HTERT RPE-1 (cell line): ENCODE measurements around the gene TEKT5.
"Not testable (repeated sequence)": the region's sequence is repeated elsewhere in the genome, so short reads cannot be mapped to it uniquely, and the experiment has no call there.

Source experiments
- in situ Hi-C: fragments of 300-500 bp; cut with MboI; formaldehyde crosslinking; loops from 4 replicates; pipeline ENCODE4 v1.14.3; 2020; ENCODE audit warnings: low sequenced_read_pairs

The TEKT5 gene

GRCh38 chr16:10637337-10638037 lies 57.2 kb downstream of the TEKT5 start:
- in situ Hi-C loops = no loop called here

- in situ Hi-C loops = no loop called here
Measured at GRCh38 chr16:10635365-10636021, 59.2 kb downstream of the TEKT5 start.

DNA sequence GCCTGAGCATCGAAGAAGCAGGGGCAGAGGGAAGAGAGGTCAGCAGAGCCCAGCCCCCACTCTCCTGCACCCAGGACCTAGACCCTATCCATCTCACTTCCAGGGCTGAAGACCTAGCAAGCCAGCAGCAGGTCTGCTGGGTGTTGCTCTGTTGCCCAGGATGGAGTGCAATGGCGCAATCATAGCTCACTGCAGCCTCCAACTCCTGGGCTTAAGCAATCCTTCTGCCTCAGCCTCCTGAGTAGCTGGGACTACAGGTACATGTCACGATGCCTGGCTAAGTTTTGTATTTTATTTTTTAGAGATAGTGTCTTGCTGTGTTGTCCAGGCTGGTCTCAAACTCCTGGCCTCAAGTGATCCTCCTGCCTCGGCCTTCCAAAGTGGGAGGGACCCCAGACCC lies 61.3 kb downstream of the TEKT5 start:
- in situ Hi-C loops = not testable (repeated sequence)

DNA sequence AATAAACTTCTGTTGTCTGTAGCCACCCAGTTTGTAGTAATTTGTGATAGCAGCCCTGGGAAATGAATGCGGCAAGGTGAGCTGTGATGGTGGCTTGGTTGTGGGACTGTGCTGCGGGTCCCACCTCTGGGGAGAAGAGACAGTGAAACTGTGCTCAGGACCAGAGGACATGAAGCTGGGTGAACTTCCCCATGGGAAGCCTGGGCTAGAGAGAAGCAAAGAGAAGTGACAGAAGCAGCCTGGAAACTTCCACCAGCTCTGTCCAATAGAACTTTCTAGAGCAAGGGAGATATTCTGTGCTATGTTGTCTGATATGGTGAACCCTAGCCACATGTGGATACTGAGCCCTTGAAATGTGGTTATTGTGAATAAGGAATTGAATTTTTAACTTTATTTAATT lies 62.8 kb downstream of the TEKT5 start:
- in situ Hi-C loops = no loop called here

GRCh38 chr16:10629592-10629963 lies 65.2 kb downstream of the TEKT5 start:
- in situ Hi-C loops = no loop called here

DNA sequence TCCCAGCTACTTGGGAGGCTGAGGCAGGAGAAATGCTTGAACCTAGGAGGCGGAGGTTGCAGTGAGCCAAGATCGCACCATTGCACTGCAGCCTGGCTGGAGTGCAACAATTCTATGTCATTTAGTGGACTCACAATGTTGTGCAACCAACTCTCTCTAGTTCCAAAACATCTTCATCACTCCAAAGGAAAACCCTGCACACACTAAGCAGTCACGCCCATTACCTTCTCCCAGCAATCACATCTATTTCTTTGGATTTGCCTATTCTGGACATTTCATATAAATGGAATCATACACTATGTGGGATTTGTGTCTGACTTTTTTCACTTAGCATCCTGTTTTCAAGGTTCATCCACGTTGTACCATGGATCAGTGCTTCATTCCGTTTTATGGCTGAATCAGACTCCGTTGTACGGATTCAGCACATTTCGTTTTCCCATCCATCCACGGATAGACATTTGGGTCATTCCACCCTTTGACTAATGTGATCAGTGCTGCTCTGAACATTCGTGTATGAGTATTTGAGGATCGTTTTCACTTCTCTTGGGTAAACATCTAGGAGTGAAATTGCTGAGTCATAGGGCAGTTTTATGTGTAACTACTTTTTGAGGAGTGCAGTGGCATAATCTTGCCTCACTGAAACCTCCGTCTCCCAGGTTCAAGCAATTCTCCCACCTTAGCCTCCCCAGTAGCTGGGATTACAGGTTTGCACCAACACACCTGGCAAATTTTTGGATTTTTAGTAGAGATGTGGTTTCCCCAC lies 69.0 kb downstream of the TEKT5 start:
- in situ Hi-C loops = no loop called here

- in situ Hi-C loops = no loop called here
Measured at GRCh38 chr16:10624527-10624926, 70.2 kb downstream of the TEKT5 start.

DNA sequence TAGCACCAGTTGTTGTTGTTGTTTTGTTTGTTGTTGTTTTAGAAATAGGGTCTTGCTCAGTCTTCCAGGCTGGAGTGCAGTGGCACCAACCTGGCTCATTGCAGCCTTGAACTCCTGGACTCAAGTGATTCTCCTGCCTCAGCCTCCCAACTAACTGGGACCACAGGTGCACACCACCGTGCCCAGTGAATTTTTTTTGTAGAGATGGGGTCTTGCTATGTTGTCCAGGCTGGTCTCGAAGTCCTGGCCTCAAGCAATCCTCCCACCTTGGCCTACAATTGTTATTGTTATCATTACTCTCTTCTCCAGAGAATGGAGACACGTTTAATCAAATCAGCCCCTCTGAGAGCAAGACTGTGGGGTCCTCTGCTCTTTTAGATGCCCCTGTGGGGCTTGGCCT lies 71.7 kb downstream of the TEKT5 start:
- in situ Hi-C loops = no loop called here

- in situ Hi-C loops = no loop called here
Measured at GRCh38 chr16:10622036-10622921, 72.5 kb downstream of the TEKT5 start.

DNA sequence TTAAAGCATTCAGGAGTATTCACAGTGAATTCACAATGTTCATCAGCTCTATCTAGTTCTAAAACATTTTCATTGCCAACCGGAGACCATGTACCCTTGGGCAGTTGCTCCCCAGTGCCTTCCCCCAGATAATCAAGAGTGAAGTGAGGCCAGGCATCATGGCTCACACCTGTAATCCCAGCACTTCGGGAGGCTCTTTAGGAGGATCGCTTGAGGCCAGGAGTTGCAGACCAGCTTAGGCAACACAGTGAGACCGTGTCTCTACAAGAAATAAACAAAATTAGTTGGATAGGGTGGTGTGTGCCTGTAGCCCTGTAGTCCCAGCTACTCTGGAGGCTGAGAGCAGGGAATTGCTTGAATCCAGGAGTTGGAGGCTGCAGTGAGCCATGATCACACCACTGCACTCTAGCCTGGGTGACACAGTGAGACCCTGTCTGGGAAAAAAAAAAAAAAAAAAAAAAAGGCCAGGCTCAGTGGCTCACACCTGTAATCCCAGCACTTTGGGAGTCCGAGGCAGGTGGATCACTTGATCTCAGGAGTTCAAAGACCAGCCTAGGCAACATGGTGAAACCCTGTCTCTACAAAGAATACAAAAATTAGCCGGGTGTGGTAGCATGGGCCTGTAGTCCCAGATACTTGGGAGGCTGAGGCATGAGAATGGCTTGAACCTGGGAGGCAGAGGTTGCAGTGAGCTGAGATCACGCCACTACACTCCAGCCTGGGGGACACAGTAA lies 73.3 kb downstream of the TEKT5 start:
- in situ Hi-C loops = not testable (repeated sequence)

DNA sequence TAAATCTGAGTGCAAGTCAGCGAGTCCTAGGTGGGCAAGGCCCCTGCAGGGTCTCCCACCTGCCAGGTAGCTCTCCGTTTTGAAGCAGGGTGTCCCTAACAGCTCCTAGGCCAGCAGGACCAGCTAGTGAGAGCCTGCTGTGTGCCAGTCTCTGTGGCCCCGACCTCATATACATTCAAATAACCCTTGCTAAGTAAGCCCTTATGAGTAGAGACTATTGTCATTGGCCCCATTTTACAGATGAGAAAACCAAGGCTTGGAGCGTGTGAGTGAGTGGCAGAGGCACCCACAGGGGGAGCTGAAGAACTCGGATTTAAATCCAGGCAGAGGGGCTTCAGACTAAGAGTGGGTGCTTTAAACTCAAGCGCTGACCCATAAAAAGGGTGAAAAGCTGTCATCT lies 74.6 kb downstream of the TEKT5 start:
- in situ Hi-C loops = no loop called here

DNA sequence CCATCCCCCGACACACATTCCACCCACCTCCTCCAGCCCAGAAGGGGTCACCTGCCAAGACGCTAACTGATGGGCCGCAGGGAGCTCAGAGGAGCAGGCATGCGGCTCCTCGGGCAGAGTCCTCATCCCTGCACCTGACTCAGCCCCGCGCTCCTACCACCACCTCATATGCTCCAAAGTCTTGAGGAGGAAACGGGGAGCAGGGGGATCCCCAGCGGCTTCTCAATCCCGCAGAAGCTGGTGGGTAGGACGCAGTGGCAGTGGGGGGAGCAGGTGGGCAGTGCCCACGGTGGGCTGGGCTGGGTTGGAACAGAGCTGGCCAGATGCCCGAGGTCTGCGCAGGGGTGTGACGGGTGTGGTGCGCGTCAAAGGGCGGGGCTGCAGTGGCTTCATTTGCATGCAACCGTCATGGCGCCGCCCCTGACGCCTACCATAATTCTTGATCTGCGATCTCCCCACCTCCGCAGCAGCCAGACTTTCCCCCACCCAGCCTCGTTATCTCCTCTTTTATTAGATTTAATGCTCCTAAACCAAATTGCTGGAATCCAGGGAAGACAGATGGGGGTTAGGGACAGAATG lies 75.4 kb downstream of the TEKT5 start:
- in situ Hi-C loops = no loop called here

DNA sequence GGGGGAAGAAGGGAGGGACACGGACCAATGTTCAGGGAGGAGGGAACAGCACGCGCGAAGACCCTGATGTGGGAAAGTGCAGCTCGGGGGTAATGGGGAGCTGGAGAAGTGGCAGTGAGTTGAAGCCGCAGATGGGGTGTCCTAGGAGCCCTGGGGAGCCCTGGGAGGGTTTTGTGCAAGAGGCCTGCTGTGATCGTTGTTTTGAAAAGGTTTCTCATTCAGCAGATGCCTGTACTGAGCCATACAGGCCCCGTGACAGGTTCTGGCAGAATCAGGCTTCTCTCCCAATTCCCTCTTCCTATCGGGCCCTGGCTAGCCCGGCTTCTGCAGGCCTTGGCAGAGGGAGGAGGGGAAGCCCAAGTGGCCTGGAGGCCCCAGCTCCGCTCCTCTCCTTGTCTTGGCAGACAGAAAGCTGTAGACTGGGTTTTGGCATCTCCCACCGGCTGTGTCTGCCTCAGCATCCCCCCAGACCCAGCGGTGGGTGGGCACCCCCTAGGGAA lies 76.0 kb downstream of the TEKT5 start:
- in situ Hi-C loops = no loop called here

DNA sequence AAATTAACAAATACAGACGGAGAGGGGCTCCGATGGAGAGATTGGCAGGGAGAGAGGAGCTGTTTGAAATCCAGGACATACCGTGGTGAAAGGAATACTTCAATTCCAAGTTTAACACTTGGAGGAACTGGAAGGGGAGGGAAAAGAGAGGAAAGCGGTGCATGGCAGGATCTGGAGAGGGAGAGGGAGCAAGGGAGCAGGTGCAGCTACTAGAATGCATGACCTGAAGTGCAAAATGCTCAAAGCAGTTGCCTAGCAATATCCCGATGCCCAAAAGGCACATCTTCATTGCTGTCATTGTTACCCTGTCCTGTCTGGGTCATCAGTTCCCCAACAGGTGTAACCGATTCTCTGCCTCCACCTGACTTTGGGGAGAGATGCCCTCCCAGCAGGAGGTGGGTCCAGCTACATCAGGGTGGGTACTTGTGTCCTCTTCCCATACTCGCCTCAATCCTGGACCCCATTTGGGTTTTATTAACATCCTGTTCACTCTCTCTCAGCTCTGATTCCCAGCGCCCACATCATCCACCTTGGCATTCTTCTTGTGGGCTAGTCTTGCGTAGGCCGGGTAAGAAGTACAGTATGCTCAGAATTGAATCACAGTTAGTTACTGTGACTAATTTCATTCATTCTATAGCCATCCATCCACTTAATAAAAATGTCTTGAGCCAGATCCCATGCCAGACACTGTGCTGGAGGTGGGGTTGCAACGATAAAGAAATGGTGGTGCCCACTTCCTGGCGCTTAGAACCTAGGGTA lies 76.9 kb downstream of the TEKT5 start:
- in situ Hi-C loops = no loop called here

- in situ Hi-C loops = no loop called here
Measured at GRCh38 chr16:10616756-10617640, 77.7 kb downstream of the TEKT5 start.

DNA sequence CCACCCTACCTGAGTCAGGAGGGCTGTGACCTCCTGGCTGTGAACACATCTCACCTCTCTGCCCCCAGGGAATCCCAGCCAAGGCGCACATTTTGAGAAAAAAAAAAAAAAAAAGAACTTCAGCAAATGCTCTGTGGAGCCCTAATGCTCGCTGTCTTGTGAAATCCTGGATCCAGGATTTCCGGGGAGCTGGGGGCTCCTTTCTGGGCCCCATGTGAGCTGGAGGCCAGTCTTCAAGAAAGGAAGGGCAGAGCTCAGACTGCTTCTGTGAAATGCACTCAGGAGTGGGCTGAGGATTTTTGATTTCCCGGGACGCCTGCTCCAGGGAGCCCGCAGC lies 78.3 kb downstream of the TEKT5 start:
- in situ Hi-C loops = no loop called here

DNA sequence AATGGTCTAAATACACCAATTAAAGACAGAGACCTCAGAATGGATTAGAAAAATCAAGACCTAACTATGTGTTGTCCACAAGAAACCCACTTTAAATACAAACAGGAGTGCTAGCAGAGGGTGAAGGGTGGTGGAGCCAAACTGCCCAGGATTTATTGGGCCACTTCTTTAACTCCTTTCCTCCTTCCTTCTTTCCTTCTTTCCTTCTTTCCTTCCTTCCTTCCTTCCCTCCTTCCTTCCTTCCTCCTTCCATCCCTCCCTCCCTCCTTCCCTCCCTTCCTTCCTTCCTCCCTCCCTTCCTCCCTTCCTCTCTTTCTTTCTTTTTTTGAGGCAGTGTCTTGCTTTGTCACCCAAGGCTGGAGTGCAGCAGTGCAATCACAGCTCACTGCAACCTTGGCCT lies 80.0 kb downstream of the TEKT5 start:
- in situ Hi-C loops = no loop called here

DNA sequence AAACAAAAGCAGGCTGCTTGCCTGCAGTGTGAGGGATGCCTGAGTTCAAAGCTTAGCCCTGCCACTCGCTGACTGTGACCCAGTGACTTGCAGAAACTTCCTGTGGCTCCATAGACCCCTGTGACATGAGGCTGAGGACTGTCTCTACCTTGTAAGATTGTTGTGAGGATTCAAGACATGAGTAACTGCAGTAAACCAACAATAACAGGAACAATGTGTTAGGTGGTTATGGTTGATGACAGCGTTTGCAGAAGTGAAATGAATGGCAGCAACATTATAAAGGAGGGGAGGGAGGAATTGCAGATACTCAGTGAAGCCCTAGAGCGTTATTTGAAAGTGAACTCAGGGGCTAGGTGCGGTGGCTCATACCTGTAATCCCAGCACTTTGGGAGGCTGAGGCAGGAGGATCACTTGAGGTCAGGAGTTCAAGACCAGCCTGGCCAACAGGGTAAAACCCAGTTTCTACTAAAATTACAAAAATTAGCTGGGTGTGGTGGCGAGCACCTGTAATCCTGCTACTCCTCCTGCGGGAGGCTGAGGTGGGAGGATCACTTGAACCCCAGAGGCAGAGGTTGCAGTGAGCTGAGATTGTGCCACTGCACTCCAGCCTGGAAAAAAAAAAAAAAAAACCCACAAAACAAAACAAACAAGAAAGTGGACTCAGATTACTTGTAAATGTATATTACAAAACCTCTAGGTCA lies 80.8 kb downstream of the TEKT5 start:
- in situ Hi-C loops = no loop called here
